Measurements from ENCODE around the gene TPP2.

GRCh38 chr13:102651892-102652291, 55.1 kb downstream of the TPP2 start:
- TF ChIP-seq CTCF (IDR thresholded peaks at IDR 0.05 in 4 of 5, conservative IDR thresholded peaks at IDR 0.05 in 1 of 5) (no peak), POLR2A (IDR thresholded peaks at IDR 0.05) (no peak)
